GM10847 (cell line): ENCODE data around the gene TSPAN15.

Source experiments
- POLR2A ChIP-seq: IDR thresholded peaks from 2 replicates; pipeline ENCODE4 v1.6.1; 2011; ENCODE audit not compliant: insufficient read length; ENCODE audit errors: extremely low read depth

Gene TSPAN15

GRCh38 chr10:69428165-69428564 is 23.1 kb upstream of the TSPAN15 start:
- TF ChIP-seq POLR2A, result no peak

- TF ChIP-seq POLR2A, result no peak
Observed at GRCh38 chr10:69434169-69434568, 17.1 kb upstream of the TSPAN15 start.

DNA sequence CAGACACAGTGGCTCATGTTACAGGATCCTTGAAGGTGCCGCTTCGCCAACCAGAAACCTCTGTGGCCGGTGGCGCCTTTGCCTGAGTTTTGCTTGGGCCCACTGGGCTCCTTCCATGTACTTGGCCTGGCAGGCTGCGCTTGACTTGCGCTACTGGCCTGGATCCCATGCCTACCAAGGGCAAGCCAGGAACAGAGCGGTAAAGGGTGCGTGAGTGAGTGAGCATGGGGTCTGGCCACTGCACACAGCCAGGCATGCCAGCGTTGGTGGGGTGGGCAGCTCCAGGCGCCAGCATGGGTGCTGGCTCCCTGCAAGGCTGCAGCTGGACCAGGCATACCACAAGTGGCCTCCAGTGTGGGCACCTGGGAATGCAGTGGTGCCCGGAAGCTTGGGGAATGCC is 16.3 kb upstream of the TSPAN15 start:
- no peak for TF ChIP-seq POLR2A

DNA sequence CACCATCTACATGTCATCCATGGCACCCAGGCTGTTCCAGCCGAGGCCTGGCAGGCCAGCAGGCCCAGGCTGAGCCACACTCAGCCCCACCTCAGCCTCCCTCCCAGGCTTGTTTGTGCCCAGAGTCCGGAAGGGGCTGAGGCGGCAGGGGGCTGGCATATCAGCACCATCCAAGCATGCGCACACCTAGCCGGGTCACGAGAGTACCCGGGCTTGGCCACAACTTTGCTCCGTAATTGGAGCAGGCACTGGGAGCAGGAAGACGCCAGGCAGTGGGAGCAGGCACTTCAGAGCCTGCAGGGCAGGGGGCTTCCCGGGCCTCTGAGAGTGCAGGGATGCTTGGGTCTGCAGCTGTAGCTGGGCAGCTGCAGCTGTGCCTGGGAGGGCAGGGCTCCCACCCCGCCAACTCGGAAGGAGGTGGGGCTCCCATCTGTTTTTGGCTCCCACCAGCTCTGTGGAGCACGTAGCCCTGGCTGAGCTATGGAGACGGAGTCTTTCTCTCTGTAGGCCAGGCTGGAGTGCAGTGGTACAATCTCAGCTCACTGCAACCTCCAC is 15.2 kb upstream of the TSPAN15 start:
- no peak for TF ChIP-seq POLR2A

DNA sequence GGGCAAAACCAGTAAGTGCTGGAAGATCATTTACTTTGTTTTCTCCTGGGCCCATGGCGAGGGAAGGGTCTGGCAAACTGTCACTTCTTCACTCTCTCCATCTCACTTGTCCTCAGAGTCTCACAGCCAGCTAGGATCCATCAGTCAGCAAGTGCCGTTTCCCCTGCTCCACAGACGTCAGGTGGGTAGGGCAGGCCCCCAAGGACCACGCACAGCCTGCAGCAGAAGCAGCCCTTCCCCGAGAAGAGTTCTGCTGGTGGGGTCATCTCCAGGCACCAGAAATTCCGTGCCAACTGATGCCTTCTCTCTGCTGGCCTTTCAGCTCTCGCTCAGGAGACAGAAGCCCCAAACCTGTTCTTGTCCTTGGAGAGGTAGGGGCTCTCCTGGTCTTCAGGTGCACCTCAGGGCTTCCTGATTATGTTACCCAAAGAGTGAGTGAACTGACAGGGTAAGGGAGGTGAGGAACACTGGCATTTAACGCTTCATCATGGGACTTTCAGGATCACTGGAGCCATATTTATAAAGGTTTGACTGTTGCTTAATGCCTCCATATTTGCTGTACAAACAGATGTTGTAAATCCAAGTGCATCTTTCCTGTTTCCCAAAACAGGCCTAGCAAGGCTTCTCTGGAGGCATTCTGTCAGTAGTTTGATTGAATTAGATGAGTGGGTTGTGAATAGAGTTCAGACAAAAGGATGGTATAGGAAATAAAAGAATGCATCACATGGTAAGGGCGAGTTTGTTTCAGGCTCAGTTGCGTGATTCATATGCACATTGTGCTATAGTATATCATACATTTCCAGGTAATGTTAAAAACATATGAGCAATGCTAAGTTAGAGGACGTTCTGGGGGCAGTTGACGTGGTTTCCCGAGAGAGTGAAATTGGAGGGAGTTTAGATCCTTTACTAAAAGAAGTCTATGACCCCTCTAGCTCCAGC is 13.7 kb upstream of the TSPAN15 start:
- TF ChIP-seq POLR2A, result no peak

DNA sequence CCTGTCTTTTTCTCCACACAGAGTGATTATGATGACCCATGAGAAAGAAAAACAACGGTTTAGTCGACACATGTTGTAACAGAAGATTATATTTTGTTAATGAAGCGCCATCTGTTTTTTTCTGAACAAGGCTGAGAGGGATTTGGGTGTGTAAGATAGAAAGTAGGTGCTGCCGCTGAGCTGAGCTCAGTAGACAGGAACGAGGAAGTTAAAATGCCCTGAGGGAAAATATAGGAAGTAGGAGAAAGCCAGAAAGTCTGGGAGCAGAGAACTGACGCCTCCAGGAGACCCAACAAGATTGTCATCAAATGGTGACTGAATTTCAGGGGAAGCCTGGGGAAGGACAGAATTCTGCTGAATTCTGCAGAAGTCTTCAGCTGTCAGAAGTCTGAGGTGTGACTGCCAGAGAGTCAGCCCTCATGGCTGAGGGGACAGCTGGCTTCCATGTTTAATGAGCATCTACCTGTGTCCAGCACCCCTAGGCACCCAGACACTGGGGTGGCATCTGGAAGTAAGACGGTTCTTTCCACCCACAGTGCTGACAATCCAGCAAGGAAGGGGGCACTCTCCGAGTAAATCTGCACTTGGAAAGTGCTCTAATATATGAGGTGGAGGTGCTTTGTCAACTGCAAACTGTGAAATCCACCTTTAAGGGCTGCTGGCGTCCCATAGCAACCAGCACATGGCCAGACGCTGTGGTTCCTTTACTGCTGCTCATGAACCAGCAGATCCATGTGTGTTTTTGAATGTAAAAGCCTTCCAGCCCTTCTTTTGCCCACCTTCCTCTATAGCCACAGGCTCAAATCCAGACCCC is 12.5 kb upstream of the TSPAN15 start:
- no peak for TF ChIP-seq POLR2A

GRCh38 chr10:69439350-69439739 is 11.9 kb upstream of the TSPAN15 start:
- no peak for TF ChIP-seq POLR2A

DNA sequence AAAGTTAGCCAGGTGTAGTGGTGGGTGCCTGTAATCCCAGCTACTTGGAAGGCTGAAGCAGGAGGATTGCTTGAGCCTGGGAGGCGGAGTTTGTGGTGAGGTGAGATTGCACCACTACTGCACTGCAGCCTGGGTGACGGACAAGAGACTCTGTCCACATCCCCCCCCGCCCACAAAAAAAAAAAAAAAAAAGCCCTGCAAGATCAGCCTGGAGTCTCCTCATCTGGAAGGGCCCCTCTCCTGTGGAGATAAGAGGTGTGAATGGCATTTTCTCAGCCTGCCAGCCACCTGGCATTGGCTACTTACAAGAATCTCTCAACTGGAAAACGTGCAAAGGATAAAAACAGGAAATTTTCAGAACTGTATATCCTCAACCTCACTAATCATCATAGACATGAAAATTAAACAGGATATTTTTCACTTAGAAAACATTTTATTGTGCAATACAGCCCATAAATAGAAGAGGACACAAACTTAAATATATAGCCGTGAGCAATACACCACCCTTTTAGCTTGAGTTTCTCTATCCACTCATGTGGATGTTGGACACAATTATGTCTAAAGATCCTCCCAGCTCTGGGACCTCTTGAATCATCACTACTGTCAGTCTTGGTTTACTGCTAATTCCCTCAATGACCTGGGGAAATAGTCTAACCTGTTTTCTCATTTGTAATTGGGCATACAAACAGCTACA is 11.3 kb upstream of the TSPAN15 start:
- TF ChIP-seq POLR2A, result no peak

DNA sequence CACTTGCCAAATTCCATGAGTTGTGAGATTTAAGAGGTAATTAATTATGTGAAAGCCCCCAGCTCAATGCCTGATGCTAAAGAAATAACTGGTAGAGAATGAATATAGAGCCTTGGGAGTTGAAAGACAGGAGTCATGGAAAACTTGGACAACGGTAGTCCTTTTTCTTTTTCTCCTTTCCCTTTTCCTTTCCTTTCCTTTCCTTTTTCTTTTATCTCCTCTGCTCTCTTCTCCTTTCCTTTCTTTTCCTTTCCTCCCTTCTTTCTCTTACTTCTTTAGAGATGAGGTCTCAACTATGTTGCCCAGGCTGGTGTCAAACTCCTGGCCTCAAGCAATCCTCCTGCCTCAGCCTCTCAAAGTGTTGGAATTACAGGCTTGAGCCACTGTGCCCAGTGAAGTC is 7.9 kb upstream of the TSPAN15 start:
- no peak for TF ChIP-seq POLR2A

GRCh38 chr10:69445041-69445440 is 6.2 kb upstream of the TSPAN15 start:
- TF ChIP-seq POLR2A, result no peak

- TF ChIP-seq POLR2A, result no peak
Observed at GRCh38 chr10:69446229-69446628, 5.0 kb upstream of the TSPAN15 start.

DNA sequence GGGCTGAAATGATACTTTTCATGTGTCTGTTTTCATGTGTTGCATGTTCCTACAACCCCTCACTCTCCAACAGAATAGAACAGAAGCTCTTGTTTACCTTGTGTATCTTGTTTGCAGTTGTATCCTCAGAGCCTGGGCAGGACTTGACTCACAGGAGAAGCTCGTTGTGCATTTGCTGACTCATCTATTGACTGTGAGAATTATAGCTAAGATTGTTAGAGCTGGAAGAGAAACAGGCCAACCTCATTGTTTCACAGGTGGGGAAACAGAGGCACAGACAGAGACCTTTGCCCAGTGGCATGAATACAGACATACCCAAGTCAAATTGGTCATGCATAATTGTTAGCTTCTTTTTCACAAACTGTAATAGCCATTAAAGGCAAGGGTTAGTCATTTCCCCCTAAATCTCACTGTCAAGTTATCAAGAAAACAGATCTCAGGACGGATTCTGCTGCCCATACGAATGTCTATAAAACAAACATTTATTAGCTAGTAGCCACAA is 4.6 kb upstream of the TSPAN15 start:
- TF ChIP-seq POLR2A, result no peak

DNA sequence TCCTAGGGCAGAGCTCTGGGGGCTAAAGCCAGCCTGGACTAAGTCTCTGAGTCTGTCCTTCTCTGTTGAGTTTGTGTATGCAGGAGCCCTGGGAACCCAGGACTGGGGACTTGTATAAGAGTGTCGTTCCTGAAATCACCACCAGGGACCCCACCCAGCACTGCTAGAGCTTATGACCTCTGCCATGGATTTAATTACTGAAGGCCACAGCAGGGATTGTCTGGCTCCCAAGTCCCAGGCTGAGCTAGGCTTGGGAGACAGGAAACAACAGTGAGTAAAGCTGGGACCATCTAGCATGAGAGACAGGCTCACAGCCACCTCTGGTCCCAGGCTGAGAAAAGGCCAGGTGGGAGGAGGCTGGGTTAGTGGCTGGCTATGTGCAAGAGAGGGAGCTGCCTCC is 1.4 kb upstream of the TSPAN15 start:
- no peak for TF ChIP-seq POLR2A

DNA sequence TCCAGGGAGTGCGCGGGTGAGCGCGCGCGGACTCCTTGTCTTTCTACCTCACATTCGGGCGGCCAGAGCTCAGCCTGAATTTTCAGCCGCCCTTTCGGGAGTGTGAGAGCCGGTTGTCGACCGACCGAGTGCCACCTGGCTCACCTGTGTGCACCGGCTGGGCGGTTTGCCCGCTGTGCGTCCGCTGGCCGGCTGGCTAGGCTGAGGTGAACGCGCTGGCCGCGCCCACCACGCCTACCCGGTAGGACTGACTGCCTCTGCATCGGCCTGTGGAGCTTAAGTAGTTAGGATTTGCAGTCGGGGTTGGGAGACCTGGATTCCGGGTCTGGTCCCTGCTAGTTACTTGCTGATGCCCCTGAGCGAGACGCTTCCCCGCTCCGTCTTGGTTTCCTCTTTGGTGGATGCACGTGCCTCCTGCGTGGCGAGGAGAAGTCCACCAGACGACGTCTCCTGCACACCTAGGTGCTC is 553 bp downstream of the TSPAN15 start:
- TF ChIP-seq POLR2A, result no peak
